Loucy (cell line): ENCODE results near the gene MADD.

ENCODE experiments used
- EZH2phosphoT487 ChIP-seq: fragments of 200-600 bp; IDR thresholded peaks from 2 replicates; pipeline ENCODE4 v1.6.1; 2018; ENCODE audit warnings: antibody characterized with exemption, mild to moderate bottlenecking, moderate library complexity, borderline replicate concordance
- TF ChIP-seq, protein P1 (sequence below): fragments of 200-600 bp; sonication (generic); conservative IDR thresholded peaks from 2 replicates; pipeline ENCODE4 v1.5.1; 2014; ENCODE audit warnings: mild to moderate bottlenecking, antibody characterized with exemption, low read length

DNA sequence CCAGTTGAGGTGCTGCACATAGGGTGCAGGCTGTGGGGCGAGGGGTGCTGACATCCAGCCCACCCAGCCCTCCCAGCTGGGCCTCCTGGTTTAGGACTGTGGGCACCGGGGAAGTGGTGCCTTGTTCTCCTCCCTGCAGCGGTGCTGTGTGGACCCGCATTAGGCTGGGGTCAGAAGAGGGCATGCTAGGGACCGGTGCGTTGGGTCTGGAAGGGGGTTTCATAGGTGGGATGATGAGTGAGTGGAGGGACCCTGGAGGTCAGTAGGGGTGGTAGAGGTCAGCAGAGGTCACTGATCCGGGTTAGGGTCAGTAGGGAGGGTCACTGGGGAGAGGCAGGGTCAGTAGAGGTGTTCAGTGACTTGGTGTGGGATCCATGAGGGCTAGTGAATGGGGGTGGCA, 89.2 kb downstream of the MADD start:
- TF ChIP-seq, protein P1, sequence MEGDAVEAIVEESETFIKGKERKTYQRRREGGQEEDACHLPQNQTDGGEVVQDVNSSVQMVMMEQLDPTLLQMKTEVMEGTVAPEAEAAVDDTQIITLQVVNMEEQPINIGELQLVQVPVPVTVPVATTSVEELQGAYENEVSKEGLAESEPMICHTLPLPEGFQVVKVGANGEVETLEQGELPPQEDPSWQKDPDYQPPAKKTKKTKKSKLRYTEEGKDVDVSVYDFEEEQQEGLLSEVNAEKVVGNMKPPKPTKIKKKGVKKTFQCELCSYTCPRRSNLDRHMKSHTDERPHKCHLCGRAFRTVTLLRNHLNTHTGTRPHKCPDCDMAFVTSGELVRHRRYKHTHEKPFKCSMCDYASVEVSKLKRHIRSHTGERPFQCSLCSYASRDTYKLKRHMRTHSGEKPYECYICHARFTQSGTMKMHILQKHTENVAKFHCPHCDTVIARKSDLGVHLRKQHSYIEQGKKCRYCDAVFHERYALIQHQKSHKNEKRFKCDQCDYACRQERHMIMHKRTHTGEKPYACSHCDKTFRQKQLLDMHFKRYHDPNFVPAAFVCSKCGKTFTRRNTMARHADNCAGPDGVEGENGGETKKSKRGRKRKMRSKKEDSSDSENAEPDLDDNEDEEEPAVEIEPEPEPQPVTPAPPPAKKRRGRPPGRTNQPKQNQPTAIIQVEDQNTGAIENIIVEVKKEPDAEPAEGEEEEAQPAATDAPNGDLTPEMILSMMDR, result no peak
- TF ChIP-seq EZH2phosphoT487, result no peak
